ENCODE data around the gene PRIMA1. TPM values are rescaled to one million over a fixed set of nuclear protein-coding genes. Genes with fewer than 3 reads are reported as not detected.

The PRIMA1 gene
- total and polyA plus RNA-seq, 9 of the 15 experiments (the other 6 are each of a cell fraction or from before 2014, with no cell fraction given): not detected

DNA sequence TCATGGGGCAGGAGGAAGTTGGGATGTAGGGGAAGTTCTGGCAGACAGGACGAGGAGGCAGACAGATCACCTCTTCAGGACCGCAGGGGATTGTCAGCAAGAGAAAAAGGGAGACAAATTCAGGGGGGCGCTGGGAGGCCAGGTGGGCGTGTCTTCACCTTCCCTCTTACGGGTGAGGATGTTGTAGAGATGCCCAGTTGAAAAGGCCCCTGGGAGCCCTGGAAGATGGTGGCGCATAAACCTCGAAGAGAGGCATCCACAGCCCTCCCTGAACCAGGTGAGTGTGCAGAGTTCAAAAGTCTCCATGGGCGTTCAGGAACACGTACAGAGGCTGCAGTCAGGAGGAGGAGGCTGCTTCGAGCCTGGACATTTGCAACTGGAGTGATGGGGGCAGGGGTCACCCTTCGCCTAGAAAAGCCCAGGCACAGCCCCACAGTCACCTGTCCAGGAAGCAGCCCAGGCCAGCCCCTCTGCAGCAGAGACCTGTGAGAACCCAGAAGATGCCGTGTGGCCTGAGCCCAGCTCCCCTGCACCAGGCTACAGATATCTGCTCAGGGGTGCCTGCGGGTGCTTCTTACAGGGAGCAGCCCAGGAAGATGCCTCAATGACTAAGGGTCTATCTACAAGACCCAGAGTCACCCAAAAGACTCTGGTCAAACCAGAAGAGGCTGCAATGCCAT, 74.4 kb downstream of the PRIMA1 start (continued):
- TF ChIP-seq CHD7 (IDR thresholded peaks at IDR 0.05; ENCODE audit: low read depth, low read length): no peak
